GM12801 (cell line): ENCODE measurements around the gene MTCL3.

ENCODE experiments used
- CTCF ChIP-seq: IDR thresholded peaks from one replicate; pipeline ENCODE4 v1.5.1; 2011; ENCODE audit warnings: control low read depth; ENCODE audit not compliant: insufficient read length; ENCODE audit errors: extremely low read depth

The MTCL3 gene

GRCh38 chr6:127423921-127424320 lies 95.2 kb downstream of the MTCL3 start:
- no peak for TF ChIP-seq CTCF
